NCI-H187 treated with DMSO at 0.1 percent for 48 hours (cell line): Measurements from ENCODE around the gene CASP8AP2.
"Not testable (repeated sequence)": the region's sequence is repeated elsewhere in the genome, so short reads cannot be mapped to it uniquely, and the experiment has no call there.

Experiments used
- DNase-seq: peaks from one replicate; lab custom pipeline; 2025; lab: John Stamatoyannopoulos, UW

The CASP8AP2 gene

GRCh38 chr6:89829472-89830169 lies at the start of gene CASP8AP2:
CASP8AP2 (plus strand) TSS chr6:89829880.
- peak; percentile 99 for DNase-seq

- DNase-seq: no peak
Observed at GRCh38 chr6:89781070-89782034, 48.3 kb upstream of the CASP8AP2 start.

- DNase-seq: no peak
Observed at GRCh38 chr6:89782222-89782621, 47.5 kb upstream of the CASP8AP2 start.

GRCh38 chr6:89783293-89783692 lies 46.4 kb upstream of the CASP8AP2 start:
- not testable (repeated sequence) for DNase-seq

- DNase-seq: no peak
Observed at GRCh38 chr6:89784838-89785237, 44.8 kb upstream of the CASP8AP2 start.

- no peak for DNase-seq
Observed at GRCh38 chr6:89786970-89787369, 42.7 kb upstream of the CASP8AP2 start.

- no peak for DNase-seq
Observed at GRCh38 chr6:89787660-89788328, 41.9 kb upstream of the CASP8AP2 start.

- no peak for DNase-seq
Observed at GRCh38 chr6:89789980-89790379, 39.7 kb upstream of the CASP8AP2 start.

- DNase-seq: no peak
Observed at GRCh38 chr6:89790403-89790802, 39.3 kb upstream of the CASP8AP2 start.

GRCh38 chr6:89792881-89793280 lies 36.8 kb upstream of the CASP8AP2 start:
- DNase-seq: no peak

- DNase-seq: no peak
Observed at GRCh38 chr6:89793586-89793985, 36.1 kb upstream of the CASP8AP2 start.

GRCh38 chr6:89794324-89794723 lies 35.4 kb upstream of the CASP8AP2 start:
- DNase-seq: no peak

GRCh38 chr6:89797317-89797716 lies 32.4 kb upstream of the CASP8AP2 start:
- no peak for DNase-seq

- no peak for DNase-seq
Observed at GRCh38 chr6:89799096-89799495, 30.6 kb upstream of the CASP8AP2 start.

GRCh38 chr6:89799756-89800155 lies 29.9 kb upstream of the CASP8AP2 start:
- no peak for DNase-seq

GRCh38 chr6:89803271-89803670 lies 26.4 kb upstream of the CASP8AP2 start:
- no peak for DNase-seq

GRCh38 chr6:89805814-89806371 lies 23.8 kb upstream of the CASP8AP2 start:
- no peak for DNase-seq

- DNase-seq: no peak
Observed at GRCh38 chr6:89807581-89807980, 22.1 kb upstream of the CASP8AP2 start.

GRCh38 chr6:89813422-89813821 lies 16.3 kb upstream of the CASP8AP2 start:
- DNase-seq: not testable (repeated sequence)

- no peak for DNase-seq
Observed at GRCh38 chr6:89817481-89817880, 12.2 kb upstream of the CASP8AP2 start.

GRCh38 chr6:89818977-89819335 lies 10.7 kb upstream of the CASP8AP2 start:
- DNase-seq: no peak
